ENCODE measurements around the gene GRM5.

GRCh38 chr11:88809126-88809525, 256.7 kb downstream of the GRM5 start:
- TF ChIP-seq EZH2phosphoT487 (IDR thresholded peaks at IDR 0.05; ENCODE audit: low read depth), result no peak
- no peak for TF ChIP-seq CTCF (IDR thresholded peaks at IDR 0.05; ENCODE audit: low read depth, low read length)
